ENCODE results near the gene CFTR. TPM values are rescaled to one million over a fixed set of nuclear protein-coding genes. Genes with fewer than 3 reads are reported as not detected.

CFTR gene
- total and polyA plus RNA-seq, 10 of the 15 experiments (the other 5 are each of a cell fraction or from before 2014, with no cell fraction given), result 0.02 to 2.3 (median 0.21) TPM; not detected in 1

DNA sequence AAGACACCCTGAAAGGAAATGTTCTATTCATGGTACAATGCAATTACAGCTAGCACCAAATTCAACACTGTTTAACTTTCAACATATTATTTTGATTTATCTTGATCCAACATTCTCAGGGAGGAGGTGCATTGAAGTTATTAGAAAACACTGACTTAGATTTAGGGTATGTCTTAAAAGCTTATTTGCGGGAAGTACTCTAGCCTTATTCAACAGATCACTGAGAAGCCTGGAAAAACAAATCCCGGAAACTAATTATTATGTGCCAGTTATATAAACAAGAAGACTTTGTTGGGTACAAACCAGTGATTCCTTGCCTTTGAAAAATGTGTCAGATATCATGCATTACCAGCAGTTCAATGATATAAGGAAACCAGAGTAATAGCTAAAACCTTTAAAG lies 160.1 kb downstream of the CFTR start (continued):
- TF ChIP-seq, protein P1, sequence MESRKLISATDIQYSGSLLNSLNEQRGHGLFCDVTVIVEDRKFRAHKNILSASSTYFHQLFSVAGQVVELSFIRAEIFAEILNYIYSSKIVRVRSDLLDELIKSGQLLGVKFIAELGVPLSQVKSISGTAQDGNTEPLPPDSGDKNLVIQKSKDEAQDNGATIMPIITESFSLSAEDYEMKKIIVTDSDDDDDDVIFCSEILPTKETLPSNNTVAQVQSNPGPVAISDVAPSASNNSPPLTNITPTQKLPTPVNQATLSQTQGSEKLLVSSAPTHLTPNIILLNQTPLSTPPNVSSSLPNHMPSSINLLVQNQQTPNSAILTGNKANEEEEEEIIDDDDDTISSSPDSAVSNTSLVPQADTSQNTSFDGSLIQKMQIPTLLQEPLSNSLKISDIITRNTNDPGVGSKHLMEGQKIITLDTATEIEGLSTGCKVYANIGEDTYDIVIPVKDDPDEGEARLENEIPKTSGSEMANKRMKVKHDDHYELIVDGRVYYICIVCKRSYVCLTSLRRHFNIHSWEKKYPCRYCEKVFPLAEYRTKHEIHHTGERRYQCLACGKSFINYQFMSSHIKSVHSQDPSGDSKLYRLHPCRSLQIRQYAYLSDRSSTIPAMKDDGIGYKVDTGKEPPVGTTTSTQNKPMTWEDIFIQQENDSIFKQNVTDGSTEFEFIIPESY (IDR thresholded peaks at IDR 0.05), result no peak

DNA sequence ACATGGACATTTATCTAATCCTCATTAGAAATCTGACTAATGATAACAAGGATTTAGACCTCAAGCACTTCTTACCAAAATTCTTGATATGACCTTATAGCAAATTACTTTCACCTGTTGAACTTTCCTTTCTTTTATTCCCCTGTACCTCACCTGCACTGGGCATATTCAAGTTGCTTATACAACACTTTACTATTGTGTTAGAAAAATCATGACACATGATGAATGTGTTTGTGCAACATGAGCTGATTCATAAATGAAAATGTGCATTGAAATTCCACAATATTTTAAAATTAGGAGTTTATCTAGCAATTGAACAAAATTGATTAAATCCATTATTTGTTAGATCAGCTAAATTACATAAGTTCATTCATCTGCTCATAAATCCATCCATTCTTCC lies 160.6 kb downstream of the CFTR start:
- in situ Hi-C loops (cut with MboI), result no loop called here
- no TSS peak for BruUV-seq (replicated peaks)
- H3K27ac ChIP-seq (ENCODE audit: control insufficient read depth, insufficient read depth), result no peak overlapping the region
- no peaks in the 10 kb centered on the region for H4K20me1 ChIP-seq (ENCODE audit: control insufficient read depth, insufficient read depth)
- RAD21 ChIA-PET (ENCODE audit: unreplicated experiment), result no interaction called here
- POLR2A ChIA-PET, result no interaction called here
- H3K4me3 ChIP-seq, result no peak overlapping the region
- ATAC-seq, result no peak
- no peaks in the 10 kb centered on the region for H3K36me3 ChIP-seq (ENCODE audit: control insufficient read depth in 2 of 2, insufficient read depth in 2 of 2, low read length in 1 of 2)
- FAIRE-seq, result no peak
- CTCF ChIA-PET, result interaction anchor here (1.0 to 1.7 kb wide), 3 partner anchors 9 to 91 kb away, joined by 3 to 6 read pairs (median 3); no protein-coding TSS in a partner anchor
- intact Hi-C loops (cut with micrococcal nuclease; ENCODE audit: unreplicated experiment), result no loop called here
- no peaks in the 10 kb centered on the region for H3K4me1 ChIP-seq (ENCODE audit: control insufficient read depth, insufficient read depth, low read length)
- H3K9me3 ChIP-seq (replicated peaks; ENCODE audit: control insufficient read depth, insufficient read depth, low read length), result no peaks in the 10 kb centered on the region
- no peak overlapping the region for H3K4me2 ChIP-seq (ENCODE audit: control insufficient read depth, insufficient read depth)
- SMC1A ChIA-PET (ENCODE audit: uncharacterized antibody, unreplicated experiment), result interaction anchor here (0.8 kb wide), 1 partner anchor 19 kb away, joined by 3 read pairs; no protein-coding TSS in a partner anchor
- no peak overlapping the region for H3K9ac ChIP-seq (ENCODE audit: control insufficient read depth, insufficient read depth, low read length)
- H3K79me2 ChIP-seq (ENCODE audit: control insufficient read depth, insufficient read depth, low read length), result no peaks in the 10 kb centered on the region
- no peak overlapping the region for H2AFZ ChIP-seq (ENCODE audit: control insufficient read depth, low read depth, low read length)
- DNase-seq (ENCODE audit: low read depth, low spot score), result no peak
- H3K27me3 ChIP-seq (replicated peaks in 1 of 2; ENCODE audit: control insufficient read depth in 2 of 2, insufficient read depth in 2 of 2, low read length in 1 of 2), result no peaks in the 10 kb centered on the region
- no peak for TF ChIP-seq TBL1XR1 (IDR thresholded peaks at IDR 0.05; ENCODE audit: low read depth, low read length)
- TF ChIP-seq RELA (IDR thresholded peaks at IDR 0.05; ENCODE audit: borderline replicate concordance, partially characterized antibody), result no peak
- no peak for TF ChIP-seq BMI1 (IDR thresholded peaks at IDR 0.05; ENCODE audit: borderline replicate concordance)
- TF ChIP-seq, protein P2, sequence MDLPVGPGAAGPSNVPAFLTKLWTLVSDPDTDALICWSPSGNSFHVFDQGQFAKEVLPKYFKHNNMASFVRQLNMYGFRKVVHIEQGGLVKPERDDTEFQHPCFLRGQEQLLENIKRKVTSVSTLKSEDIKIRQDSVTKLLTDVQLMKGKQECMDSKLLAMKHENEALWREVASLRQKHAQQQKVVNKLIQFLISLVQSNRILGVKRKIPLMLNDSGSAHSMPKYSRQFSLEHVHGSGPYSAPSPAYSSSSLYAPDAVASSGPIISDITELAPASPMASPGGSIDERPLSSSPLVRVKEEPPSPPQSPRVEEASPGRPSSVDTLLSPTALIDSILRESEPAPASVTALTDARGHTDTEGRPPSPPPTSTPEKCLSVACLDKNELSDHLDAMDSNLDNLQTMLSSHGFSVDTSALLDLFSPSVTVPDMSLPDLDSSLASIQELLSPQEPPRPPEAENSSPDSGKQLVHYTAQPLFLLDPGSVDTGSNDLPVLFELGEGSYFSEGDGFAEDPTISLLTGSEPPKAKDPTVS (IDR thresholded peaks at IDR 0.05; ENCODE audit: low read depth, low read length), result no peak
- no peak for TF ChIP-seq POLR2AphosphoS2 (IDR thresholded peaks at IDR 0.05; ENCODE audit: low read depth, low read length)
- TF ChIP-seq SREBF1 (IDR thresholded peaks at IDR 0.05; ENCODE audit: low read length), result no peak
- TF ChIP-seq, protein P3, sequence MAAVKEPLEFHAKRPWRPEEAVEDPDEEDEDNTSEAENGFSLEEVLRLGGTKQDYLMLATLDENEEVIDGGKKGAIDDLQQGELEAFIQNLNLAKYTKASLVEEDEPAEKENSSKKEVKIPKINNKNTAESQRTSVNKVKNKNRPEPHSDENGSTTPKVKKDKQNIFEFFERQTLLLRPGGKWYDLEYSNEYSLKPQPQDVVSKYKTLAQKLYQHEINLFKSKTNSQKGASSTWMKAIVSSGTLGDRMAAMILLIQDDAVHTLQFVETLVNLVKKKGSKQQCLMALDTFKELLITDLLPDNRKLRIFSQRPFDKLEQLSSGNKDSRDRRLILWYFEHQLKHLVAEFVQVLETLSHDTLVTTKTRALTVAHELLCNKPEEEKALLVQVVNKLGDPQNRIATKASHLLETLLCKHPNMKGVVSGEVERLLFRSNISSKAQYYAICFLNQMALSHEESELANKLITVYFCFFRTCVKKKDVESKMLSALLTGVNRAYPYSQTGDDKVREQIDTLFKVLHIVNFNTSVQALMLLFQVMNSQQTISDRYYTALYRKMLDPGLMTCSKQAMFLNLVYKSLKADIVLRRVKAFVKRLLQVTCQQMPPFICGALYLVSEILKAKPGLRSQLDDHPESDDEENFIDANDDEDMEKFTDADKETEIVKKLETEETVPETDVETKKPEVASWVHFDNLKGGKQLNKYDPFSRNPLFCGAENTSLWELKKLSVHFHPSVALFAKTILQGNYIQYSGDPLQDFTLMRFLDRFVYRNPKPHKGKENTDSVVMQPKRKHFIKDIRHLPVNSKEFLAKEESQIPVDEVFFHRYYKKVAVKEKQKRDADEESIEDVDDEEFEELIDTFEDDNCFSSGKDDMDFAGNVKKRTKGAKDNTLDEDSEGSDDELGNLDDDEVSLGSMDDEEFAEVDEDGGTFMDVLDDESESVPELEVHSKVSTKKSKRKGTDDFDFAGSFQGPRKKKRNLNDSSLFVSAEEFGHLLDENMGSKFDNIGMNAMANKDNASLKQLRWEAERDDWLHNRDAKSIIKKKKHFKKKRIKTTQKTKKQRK (IDR thresholded peaks at IDR 0.05; ENCODE audit: low read depth, low read length), result no peak
- no peak for TF ChIP-seq PAX5 (IDR thresholded peaks at IDR 0.05; ENCODE audit: borderline replicate concordance, low read depth, low read length)
- TF ChIP-seq, protein P4, sequence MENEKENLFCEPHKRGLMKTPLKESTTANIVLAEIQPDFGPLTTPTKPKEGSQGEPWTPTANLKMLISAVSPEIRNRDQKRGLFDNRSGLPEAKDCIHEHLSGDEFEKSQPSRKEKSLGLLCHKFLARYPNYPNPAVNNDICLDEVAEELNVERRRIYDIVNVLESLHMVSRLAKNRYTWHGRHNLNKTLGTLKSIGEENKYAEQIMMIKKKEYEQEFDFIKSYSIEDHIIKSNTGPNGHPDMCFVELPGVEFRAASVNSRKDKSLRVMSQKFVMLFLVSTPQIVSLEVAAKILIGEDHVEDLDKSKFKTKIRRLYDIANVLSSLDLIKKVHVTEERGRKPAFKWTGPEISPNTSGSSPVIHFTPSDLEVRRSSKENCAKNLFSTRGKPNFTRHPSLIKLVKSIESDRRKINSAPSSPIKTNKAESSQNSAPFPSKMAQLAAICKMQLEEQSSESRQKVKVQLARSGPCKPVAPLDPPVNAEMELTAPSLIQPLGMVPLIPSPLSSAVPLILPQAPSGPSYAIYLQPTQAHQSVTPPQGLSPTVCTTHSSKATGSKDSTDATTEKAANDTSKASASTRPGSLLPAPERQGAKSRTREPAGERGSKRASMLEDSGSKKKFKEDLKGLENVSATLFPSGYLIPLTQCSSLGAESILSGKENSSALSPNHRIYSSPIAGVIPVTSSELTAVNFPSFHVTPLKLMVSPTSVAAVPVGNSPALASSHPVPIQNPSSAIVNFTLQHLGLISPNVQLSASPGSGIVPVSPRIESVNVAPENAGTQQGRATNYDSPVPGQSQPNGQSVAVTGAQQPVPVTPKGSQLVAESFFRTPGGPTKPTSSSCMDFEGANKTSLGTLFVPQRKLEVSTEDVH (IDR thresholded peaks at IDR 0.05; ENCODE audit: low read depth, partially characterized antibody), result no peak
- TF ChIP-seq MXI1 (IDR thresholded peaks at IDR 0.05; ENCODE audit: low read depth, low read length), result no peak
- no peak for TF ChIP-seq EED (IDR thresholded peaks at IDR 0.05; ENCODE audit: low read depth)

Data from GM12878 (cell line).